Peyer's patch (tissue), 4 donors: Measurements from ENCODE around the gene CAMK2N1.

Experiments
- CTCF ChIP-seq, 6 experiments: fragments of 450-650 bp in 4 of 6; fragments of 200-600 bp in 2 of 6; sonication (generic) in 1 of 6; IDR thresholded peaks; one replicate each; pipeline ENCODE4 v1.5.1; 2017 to 2019; ENCODE audit warnings: antibody characterized with exemption in 6 of 6, mild to moderate bottlenecking in 3 of 6, moderate library complexity in 1 of 6
- POLR2A ChIP-seq, 2 donors: fragments of 450-650 bp; IDR thresholded peaks; one replicate each; pipeline ENCODE4 v1.5.1; 2017; ENCODE audit warnings: antibody characterized with exemption in 2 of 2, mild to moderate bottlenecking in 2 of 2, moderate library complexity in 2 of 2

DNA sequence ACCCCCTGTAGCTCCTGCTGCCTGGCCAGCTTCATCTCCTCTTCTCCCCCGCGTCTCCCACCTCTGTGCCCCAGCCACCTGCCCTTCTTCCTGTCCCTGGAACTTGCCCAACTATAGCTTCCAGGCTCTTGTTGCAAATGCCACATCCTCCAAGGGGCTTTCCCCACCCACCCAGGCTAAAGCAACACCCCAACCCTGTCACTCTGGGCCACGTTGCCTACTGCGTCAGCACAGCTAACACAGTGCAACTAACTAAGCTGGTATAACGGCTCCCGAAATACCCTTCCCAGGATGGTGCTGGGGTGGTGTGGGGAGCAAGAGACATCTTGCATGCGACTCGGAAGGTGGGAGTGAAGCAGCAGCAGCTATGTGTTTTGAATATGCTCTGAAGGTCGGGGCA is 19.7 kb downstream of the CAMK2N1 start:
- TF ChIP-seq CTCF (IDR thresholded peaks at IDR 0.05) (no peak), POLR2A (IDR thresholded peaks at IDR 0.05) (no peak)
